ENCODE data around the gene MISP3.

- TF ChIP-seq RAD21 (IDR thresholded peaks at IDR 0.05 in 1 of 2, conservative IDR thresholded peaks at IDR 0.05 in 1 of 2; ENCODE audit: low read depth in 2 of 2, low read length in 2 of 2) (no peak), CTCF (IDR thresholded peaks at IDR 0.05; ENCODE audit: control extremely low read depth in 1 of 3, insufficient read depth in 1 of 3, low read depth in 1 of 3, low read length in 3 of 3) (no peak), EZH2 (IDR thresholded peaks at IDR 0.05; ENCODE audit: low read depth, low read length, severe bottlenecking) (no peak), FOSL1 (IDR thresholded peaks at IDR 0.05; ENCODE audit: insufficient read depth, low read depth, low read length) (no peak), SP2 (IDR thresholded peaks at IDR 0.05; ENCODE audit: low read length) (no peak)
Observed at GRCh38 chr19:14086098-14086497, 13.5 kb downstream of the MISP3 start.
